ENCODE measurements around the gene ALG9. TPM values are rescaled to one million over a fixed set of nuclear protein-coding genes. Genes with fewer than 3 reads are reported as not detected.

Gene ALG9
- total RNA-seq, 2 donors from 2014 or later: 22.2 to 32.4 TPM

DNA sequence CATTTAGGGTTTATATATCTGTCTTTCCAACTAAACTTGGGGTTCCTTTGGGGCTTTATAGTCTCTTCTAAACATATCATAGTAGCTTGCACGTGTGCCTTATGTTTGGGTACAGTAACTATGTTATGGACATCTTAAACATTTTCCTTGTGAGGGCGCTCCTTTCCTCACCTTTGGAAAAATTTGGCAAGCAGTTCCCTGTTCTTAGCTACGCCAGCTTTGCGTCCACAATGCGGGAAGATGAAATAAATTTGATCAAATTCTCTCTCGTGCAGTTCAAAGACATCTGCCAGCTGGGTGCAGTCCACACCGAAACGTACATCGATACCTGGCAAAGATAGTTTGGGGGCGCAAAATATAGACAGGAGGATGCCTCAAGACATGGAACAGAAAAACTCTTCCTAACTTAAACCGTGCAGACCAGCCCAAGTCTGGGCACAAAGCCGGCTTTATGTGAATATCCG, 7.0 kb upstream of the ALG9 start:
- Histone ChIP-seq H3K9me3 (no peaks in the 10 kb centered on the region), H3K27ac (peak overlapping the region; percentile 94 to 95), H3K4me1 (peaks cover 0 to 14% of the 10 kb centered on the region in 2 donors), H3K36me3 (no peaks in the 10 kb centered on the region), H3K4me3 (peak overlapping the region; percentile 58 to 69), H3K27me3 (no peaks in the 10 kb centered on the region)
- TF ChIP-seq, protein P1, sequence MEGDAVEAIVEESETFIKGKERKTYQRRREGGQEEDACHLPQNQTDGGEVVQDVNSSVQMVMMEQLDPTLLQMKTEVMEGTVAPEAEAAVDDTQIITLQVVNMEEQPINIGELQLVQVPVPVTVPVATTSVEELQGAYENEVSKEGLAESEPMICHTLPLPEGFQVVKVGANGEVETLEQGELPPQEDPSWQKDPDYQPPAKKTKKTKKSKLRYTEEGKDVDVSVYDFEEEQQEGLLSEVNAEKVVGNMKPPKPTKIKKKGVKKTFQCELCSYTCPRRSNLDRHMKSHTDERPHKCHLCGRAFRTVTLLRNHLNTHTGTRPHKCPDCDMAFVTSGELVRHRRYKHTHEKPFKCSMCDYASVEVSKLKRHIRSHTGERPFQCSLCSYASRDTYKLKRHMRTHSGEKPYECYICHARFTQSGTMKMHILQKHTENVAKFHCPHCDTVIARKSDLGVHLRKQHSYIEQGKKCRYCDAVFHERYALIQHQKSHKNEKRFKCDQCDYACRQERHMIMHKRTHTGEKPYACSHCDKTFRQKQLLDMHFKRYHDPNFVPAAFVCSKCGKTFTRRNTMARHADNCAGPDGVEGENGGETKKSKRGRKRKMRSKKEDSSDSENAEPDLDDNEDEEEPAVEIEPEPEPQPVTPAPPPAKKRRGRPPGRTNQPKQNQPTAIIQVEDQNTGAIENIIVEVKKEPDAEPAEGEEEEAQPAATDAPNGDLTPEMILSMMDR (IDR thresholded peaks at IDR 0.05): no peak
- DNase-seq (ENCODE audit: low spot score): no peak

DNA sequence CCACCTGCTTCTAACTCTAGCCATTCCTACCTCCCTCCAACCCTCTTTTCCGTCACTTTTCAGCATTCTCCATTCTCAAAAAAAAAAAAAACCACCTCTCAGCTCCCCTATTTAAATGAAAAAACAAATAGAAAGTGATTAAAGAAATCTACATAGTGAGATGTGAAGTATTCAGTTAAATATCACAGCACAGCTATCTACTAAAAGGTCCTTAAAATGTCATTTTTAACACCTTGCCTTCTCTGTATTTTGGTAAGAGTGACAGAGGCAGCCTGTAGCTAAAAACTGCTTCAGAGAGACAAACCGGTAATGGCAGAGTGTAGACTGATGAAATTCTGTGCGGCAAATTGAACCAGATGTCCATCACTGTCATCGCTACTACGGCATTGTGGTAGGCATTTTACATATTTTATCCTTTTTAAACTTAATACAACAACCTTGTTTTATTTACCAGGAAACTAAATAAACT, 346 bp upstream of the ALG9 start:
- peaks cover under 1% of the 10 kb centered on the region for H3K36me3 ChIP-seq
- H3K27ac ChIP-seq: peak overlapping the region; percentile 91 to 94
- H3K9me3 ChIP-seq: no peaks in the 10 kb centered on the region
- DNase-seq (ENCODE audit: low spot score): no peak
- peaks cover 0 to 6% of the 10 kb centered on the region in 2 donors for H3K4me1 ChIP-seq
- peak overlapping the region; percentile 81 to 94 for H3K4me3 ChIP-seq
- TF ChIP-seq, protein P1 (IDR thresholded peaks at IDR 0.05): no peak
- H3K27me3 ChIP-seq: no peaks in the 10 kb centered on the region

- no peak for DNase-seq (ENCODE audit: low spot score)
- H3K9me3 ChIP-seq: no peaks in the 10 kb centered on the region
- H3K4me3 ChIP-seq: peak overlapping the region; percentile 81 to 94
- H3K36me3 ChIP-seq: peaks cover 7% of the 10 kb centered on the region
- peak overlapping the region; percentile 91 to 94 for H3K27ac ChIP-seq
- TF ChIP-seq, protein P1 (IDR thresholded peaks at IDR 0.05): no peak
- H3K27me3 ChIP-seq: no peaks in the 10 kb centered on the region
- peaks cover 0 to 6% of the 10 kb centered on the region in 2 donors for H3K4me1 ChIP-seq
Observed at GRCh38 chr11:111870522-111870885, 877 bp downstream of the ALG9 start.

DNA sequence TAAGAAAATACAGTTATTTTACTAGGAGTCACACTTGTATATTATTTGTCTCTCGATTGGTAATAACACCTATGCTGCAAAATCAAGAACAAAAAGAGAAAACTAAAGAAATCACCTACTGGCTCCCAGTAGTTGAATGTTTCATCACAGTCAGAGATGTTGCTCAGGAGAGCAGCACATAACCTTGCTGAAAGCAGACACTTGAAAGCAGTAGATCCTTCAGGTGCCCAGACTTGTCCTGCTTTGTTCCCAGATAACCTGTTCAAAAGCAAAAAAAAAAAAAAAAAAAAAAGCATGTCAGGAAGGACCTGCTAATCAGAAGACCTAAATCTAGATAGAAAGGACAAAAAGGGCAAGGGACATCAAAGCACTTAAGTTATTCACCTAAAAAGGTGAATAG, 1.3 kb downstream of the ALG9 start:
- no peak for DNase-seq (ENCODE audit: low spot score)
- TF ChIP-seq, protein P1 (IDR thresholded peaks at IDR 0.05): no peak
- H3K9me3 ChIP-seq: no peaks in the 10 kb centered on the region
- no peak overlapping the region for H3K27ac ChIP-seq
- H3K36me3 ChIP-seq: peaks cover 7% of the 10 kb centered on the region
- H3K4me3 ChIP-seq: no peak overlapping the region
- H3K4me1 ChIP-seq: peaks cover 0 to 6% of the 10 kb centered on the region in 2 donors
- no peaks in the 10 kb centered on the region for H3K27me3 ChIP-seq

- Histone ChIP-seq H3K4me3 (no peak overlapping the region), H3K9me3 (no peaks in the 10 kb centered on the region), H3K27me3 (no peaks in the 10 kb centered on the region), H3K4me1 (no peaks in the 10 kb centered on the region), H3K36me3 (peaks cover 30% of the 10 kb centered on the region), H3K27ac (no peak overlapping the region)
- TF ChIP-seq, protein P1 (IDR thresholded peaks at IDR 0.05): no peak
- no peak for DNase-seq (ENCODE audit: low spot score)
Observed at GRCh38 chr11:111860257-111860656, 11.1 kb downstream of the ALG9 start.

GRCh38 chr11:111855506-111855905, 15.9 kb downstream of the ALG9 start:
- Histone ChIP-seq H3K4me1 (no peaks in the 10 kb centered on the region), H3K36me3 (peaks cover 42% of the 10 kb centered on the region), H3K27me3 (no peaks in the 10 kb centered on the region), H3K4me3 (no peak overlapping the region), H3K9me3 (no peaks in the 10 kb centered on the region), H3K27ac (no peak overlapping the region)
- TF ChIP-seq, protein P1 (IDR thresholded peaks at IDR 0.05): no peak
- no peak for DNase-seq (ENCODE audit: low spot score)
